Stimulated activated naive CD8-positive, alpha-beta T cell treated with anti-CD3 and anti-CD28 coated beads, Interleukin-15, Interleukin-2, amounts not matched to agents 100 U/mL and 50 U/mL, for 24 hours (primary cell): ENCODE data around the gene GPD1L.
A peak's percentile ranks its signal among the peaks of the same experiment; 100 is the strongest.
"Not testable (repeated sequence)": the region's sequence is repeated elsewhere in the genome, so short reads cannot be mapped to it uniquely, and the experiment has no call there.

Experiments used
- ATAC-seq: fragments of 150-1000 bp; cut with Tn5 transposase; one replicate; pipeline ENCODE4 v1.10.0; 2021
- DNase-seq: peaks from one replicate; pipeline ENCODE4 v3.0.0; 2021

GPD1L gene

GRCh38 chr3:32106132-32106928, at the start of gene GPD1L:
TSS of gene GPD1L (plus strand) at chr3:32106620. CDS start at chr3:32106712, 92 bp downstream.
- DNase-seq (peak; percentile 94), ATAC-seq (peak; percentile 100)

GRCh38 chr3:32058465-32058864, 48.0 kb upstream of the GPD1L start:
- not testable (repeated sequence) for ATAC-seq, DNase-seq

- no peak for ATAC-seq
- no peak for DNase-seq
Measured at GRCh38 chr3:32062950-32063582, 43.4 kb upstream of the GPD1L start.

GRCh38 chr3:32066686-32067085, 39.7 kb upstream of the GPD1L start:
- no peak for ATAC-seq
- DNase-seq: no peak

- ATAC-seq, DNase-seq: not testable (repeated sequence)
Measured at GRCh38 chr3:32074194-32074593, 32.2 kb upstream of the GPD1L start.

GRCh38 chr3:32076566-32076965, 29.9 kb upstream of the GPD1L start:
- ATAC-seq: no peak
- DNase-seq: no peak

- no peak for DNase-seq
- ATAC-seq: no peak
Measured at GRCh38 chr3:32077260-32078084, 28.9 kb upstream of the GPD1L start.

GRCh38 chr3:32078085-32078634, 28.3 kb upstream of the GPD1L start:
- DNase-seq: no peak
- no peak for ATAC-seq

- ATAC-seq: no peak
- DNase-seq: no peak
Measured at GRCh38 chr3:32078864-32079263, 27.6 kb upstream of the GPD1L start.

- ATAC-seq: no peak
- DNase-seq: no peak
Measured at GRCh38 chr3:32082721-32083120, 23.7 kb upstream of the GPD1L start.

- ATAC-seq (no peak), DNase-seq (no peak)
Measured at GRCh38 chr3:32083702-32084270, 22.6 kb upstream of the GPD1L start.

GRCh38 chr3:32084870-32085269, 21.6 kb upstream of the GPD1L start:
- no peak for DNase-seq
- no peak for ATAC-seq

GRCh38 chr3:32086464-32086863, 20.0 kb upstream of the GPD1L start:
- DNase-seq (no peak), ATAC-seq (no peak)

- DNase-seq: no peak
- ATAC-seq: no peak
Measured at GRCh38 chr3:32089476-32089875, 16.9 kb upstream of the GPD1L start.

GRCh38 chr3:32093204-32093603, 13.2 kb upstream of the GPD1L start:
- ATAC-seq: no peak

GRCh38 chr3:32095431-32095830, 11.0 kb upstream of the GPD1L start:
- DNase-seq (no peak), ATAC-seq (no peak)

More at GRCh38 chr3:32093204-32093603, 13.2 kb upstream of the GPD1L start:
- DNase-seq: no peak

GRCh38 chr3:32097768-32098167, 8.7 kb upstream of the GPD1L start:
- ATAC-seq (no peak), DNase-seq (no peak)

GRCh38 chr3:32098528-32098927, 7.9 kb upstream of the GPD1L start:
- no peak for ATAC-seq
- DNase-seq: no peak

- no peak for ATAC-seq
- no peak for DNase-seq
Measured at GRCh38 chr3:32100465-32100864, 6.0 kb upstream of the GPD1L start.

- ATAC-seq: no peak
Measured at GRCh38 chr3:32102289-32102688, 4.1 kb upstream of the GPD1L start.

GRCh38 chr3:32104492-32104891, 1.9 kb upstream of the GPD1L start:
- no peak for ATAC-seq
- no peak for DNase-seq

More at GRCh38 chr3:32102289-32102688, 4.1 kb upstream of the GPD1L start:
- no peak for DNase-seq
